PC-9 (cell line): ENCODE results near the gene EBF4. TPM values are rescaled to one million over a fixed set of nuclear protein-coding genes. Genes with fewer than 3 reads are reported as not detected.

ENCODE experiments used
- BruUV-seq: library from RNA; stranded (reverse); fragments of 400-500 nt; replicated peaks from 2 replicates; lab custom pipeline; 2021; lab: Mats Ljungman, UMichigan
- CTCF ChIA-PET: fragments of 300-600 bp; sonication (Branson Sonifier 250); formaldehyde crosslinking; loops from one replicate; lab custom pipeline; 2022; ENCODE audit warnings: antibody characterized with exemption; lab: Charles Lee
- POLR2A ChIA-PET: fragments of 300-600 bp; sonication (Branson Sonifier 250); formaldehyde crosslinking; loops from one replicate; lab custom pipeline; 2022; ENCODE audit warnings: antibody characterized with exemption; ENCODE audit not compliant: unreplicated experiment; lab: Charles Lee
- DNase-seq, 2 experiments: peaks; one replicate each; pipeline versions ENCODE4 v3.0.0 to v3.0.0-alpha.2; 2015 to 2022; ENCODE audit warnings: mixed read lengths in 1 of 2
- H2AFZ ChIP-seq: fragments of 200-600 bp; sonication (generic); 2 replicates; pipeline ENCODE4 v1.8.1; 2017; ENCODE audit warnings: antibody characterized with exemption
- H3F3A ChIP-seq: fragments of 200-600 bp; sonication (generic); 2 replicates; pipeline ENCODE4 v1.8.1; 2017; ENCODE audit warnings: antibody characterized with exemption, mild to moderate bottlenecking, low read depth; ENCODE audit not compliant: insufficient read depth
- H3K27ac ChIP-seq: fragments of 200-600 bp; sonication (generic); 2 replicates; pipeline ENCODE4 v1.6.1; 2016; ENCODE audit warnings: mixed run types
- H3K27me3 ChIP-seq: fragments of 200-600 bp; sonication (generic); 2 replicates; pipeline ENCODE4 v1.6.1; 2016; ENCODE audit warnings: low read depth, mixed run types; ENCODE audit not compliant: insufficient read depth
- H3K36me3 ChIP-seq: fragments of 200-600 bp; sonication (generic); 2 replicates; pipeline ENCODE4 v1.6.1; 2016; ENCODE audit warnings: low read depth, mixed run types
- H3K4me1 ChIP-seq: fragments of 200-600 bp; sonication (generic); replicated peaks from 2 replicates; pipeline ENCODE4 v1.6.1; 2016; ENCODE audit warnings: mixed run types; ENCODE audit not compliant: insufficient read depth
- H3K4me2 ChIP-seq: fragments of 200-600 bp; sonication (generic); 2 replicates; pipeline ENCODE4 v1.6.1; 2017; ENCODE audit warnings: mixed run types
- H3K4me3 ChIP-seq: fragments of 200-600 bp; sonication (generic); 2 replicates; pipeline ENCODE4 v1.6.1; 2016; ENCODE audit warnings: mixed run types
- H3K79me2 ChIP-seq: fragments of 200-600 bp; sonication (generic); 2 replicates; pipeline ENCODE4 v1.6.1; 2017; ENCODE audit warnings: low read depth, mixed run types
- H3K9me2 ChIP-seq: fragments of 200-600 bp; sonication (generic); 2 replicates; pipeline ENCODE4 v1.8.1; 2017; ENCODE audit warnings: mild to moderate bottlenecking; ENCODE audit not compliant: insufficient read depth
- H3K9me3 ChIP-seq: fragments of 200-600 bp; sonication (generic); 2 replicates; pipeline ENCODE4 v1.8.1; 2016; ENCODE audit warnings: low read depth; ENCODE audit not compliant: insufficient read depth
- H4K20me1 ChIP-seq: fragments of 200-600 bp; sonication (generic); 2 replicates; pipeline ENCODE4 v1.8.1; 2017; ENCODE audit not compliant: insufficient read depth
- CTCF ChIP-seq: fragments of 200-600 bp; sonication (generic); conservative IDR thresholded peaks from 2 replicates; pipeline ENCODE4 v1.6.1; 2017; ENCODE audit warnings: mixed run types, antibody characterized with exemption, mild to moderate bottlenecking, moderate library complexity
- EZH2 ChIP-seq: fragments of 200-600 bp; sonication (generic); IDR thresholded peaks from 2 replicates; pipeline ENCODE4 v1.8.0; 2017; ENCODE audit warnings: antibody characterized with exemption, low read depth
- intact Hi-C: fragments of 100-400 bp; cut with micrococcal nuclease; formaldehyde crosslinking; loops from one replicate; pipeline ENCODE4 v1.10.0; 2022; ENCODE audit not compliant: unreplicated experiment
- total RNA-seq: library from RNA; stranded (reverse); gene quantifications from 2 replicates; pipeline ENCODE4 v1.2.3, GENCODE V29; 2021

Gene EBF4
- total RNA-seq, 1 experiment from 2014 or later, result 5.1 TPM

DNA sequence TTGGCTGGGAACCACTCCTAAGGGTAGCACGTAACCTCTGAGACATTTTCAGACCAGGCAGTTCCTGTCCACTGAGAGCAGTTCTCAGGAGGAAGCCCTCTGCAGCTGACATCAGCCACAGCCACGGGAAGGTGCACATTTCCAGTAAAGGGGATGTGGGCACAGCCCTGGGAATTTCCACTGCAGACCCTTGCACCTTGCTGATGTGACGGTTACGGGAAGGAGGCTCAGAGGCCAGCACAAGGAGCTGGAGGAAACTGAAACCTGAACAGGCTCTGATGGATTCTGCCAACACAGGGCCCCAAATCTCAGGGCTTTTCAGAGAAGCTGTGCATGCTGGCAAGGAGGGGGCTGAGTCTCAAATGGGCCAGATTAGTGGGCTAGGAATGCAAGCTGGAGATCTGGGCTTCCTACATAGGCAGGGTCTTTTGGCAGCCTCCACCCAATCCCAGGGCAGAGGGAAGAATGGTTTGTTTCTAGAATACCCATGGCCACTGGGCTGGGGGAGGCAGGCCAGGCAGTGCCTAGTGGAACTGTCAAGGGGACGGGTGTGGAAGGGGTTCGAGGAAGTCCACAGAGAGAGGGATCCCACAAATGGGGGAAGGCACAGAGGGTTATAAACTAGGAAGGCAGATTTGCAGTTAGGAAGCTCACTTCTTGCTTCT is 14.2 kb downstream of the EBF4 start:
- H3K9me3 ChIP-seq, result no peaks in the 10 kb centered on the region
- H3F3A ChIP-seq, result no peaks in the 10 kb centered on the region
- H3K79me2 ChIP-seq, result no peaks in the 10 kb centered on the region
- CTCF ChIA-PET, result no interaction called here
- no peak overlapping the region for H3K27ac ChIP-seq
- intact Hi-C loops, result no loop called here
- no peaks in the 10 kb centered on the region for H4K20me1 ChIP-seq
- no peak overlapping the region for H3K4me2 ChIP-seq
- H3K36me3 ChIP-seq, result no peaks in the 10 kb centered on the region
- no peak overlapping the region for H3K4me3 ChIP-seq
- no peak for DNase-seq
- BruUV-seq, result no TSS peak
- POLR2A ChIA-PET, result interaction anchor here (0.6 kb wide), 1 partner anchor 798 kb away, joined by 3 read pairs; no protein-coding TSS in a partner anchor
- peaks cover 90% of the 10 kb centered on the region for H3K27me3 ChIP-seq
- H3K4me1 ChIP-seq, result no peaks in the 10 kb centered on the region
- H3K9me2 ChIP-seq, result no peaks in the 10 kb centered on the region
- H2AFZ ChIP-seq, result no peak overlapping the region
- TF ChIP-seq EZH2 (no peak), CTCF (no peak)

GRCh38 chr20:2707353-2708072 is 14.9 kb downstream of the EBF4 start:
- Histone ChIP-seq H3K79me2 (no peaks in the 10 kb centered on the region), H3K4me2 (no peak overlapping the region), H3K36me3 (no peaks in the 10 kb centered on the region), H3K4me3 (no peak overlapping the region), H3K9me2 (no peaks in the 10 kb centered on the region), H3K9me3 (no peaks in the 10 kb centered on the region), H3K27me3 (peaks cover 91% of the 10 kb centered on the region), H4K20me1 (no peaks in the 10 kb centered on the region), H2AFZ (no peak overlapping the region), H3K4me1 (no peaks in the 10 kb centered on the region), H3K27ac (no peak overlapping the region), H3F3A (no peaks in the 10 kb centered on the region)
- ChIA-PET CTCF (no interaction called here), POLR2A (interaction anchor here (0.6 kb wide), 1 partner anchor 797 kb away, joined by 3 read pairs; no protein-coding TSS in a partner anchor)
- BruUV-seq, result no TSS peak
- intact Hi-C loops, result no loop called here
- DNase-seq, result no peak
- TF ChIP-seq EZH2 (no peak), CTCF (no peak)

- no peaks in the 10 kb centered on the region for H3K79me2 ChIP-seq
- no peak for DNase-seq
- no peaks in the 10 kb centered on the region for H3K9me2 ChIP-seq
- peaks cover 91% of the 10 kb centered on the region for H3K27me3 ChIP-seq
- no peaks in the 10 kb centered on the region for H3F3A ChIP-seq
- BruUV-seq, result no TSS peak
- ChIA-PET POLR2A (no interaction called here), CTCF (no interaction called here)
- no peak overlapping the region for H3K27ac ChIP-seq
- H3K4me1 ChIP-seq, result no peaks in the 10 kb centered on the region
- no peak overlapping the region for H3K4me2 ChIP-seq
- no peak overlapping the region for H3K4me3 ChIP-seq
- no peaks in the 10 kb centered on the region for H3K36me3 ChIP-seq
- no peak overlapping the region for H2AFZ ChIP-seq
- no peaks in the 10 kb centered on the region for H4K20me1 ChIP-seq
- TF ChIP-seq EZH2 (no peak), CTCF (no peak)
- intact Hi-C loops, result no loop called here
- H3K9me3 ChIP-seq, result no peaks in the 10 kb centered on the region
Measured at GRCh38 chr20:2708073-2708415, 15.5 kb downstream of the EBF4 start.
